ENCODE data around the gene AFF4. TPM values are rescaled to one million over a fixed set of nuclear protein-coding genes. Genes with fewer than 3 reads are reported as not detected.

The AFF4 gene
- total and polyA plus RNA-seq, 9 of the 15 experiments (the other 6 are each of a cell fraction or from before 2014, with no cell fraction given) = 1.7 to 25.8 (median 17.9) TPM

GRCh38 chr5:132840313-132840712, 123.1 kb downstream of the AFF4 start:
- H4K20me1 ChIP-seq (replicated peaks; ENCODE audit: control insufficient read depth, insufficient read depth, low read length) = no peaks in the 10 kb centered on the region
- no peak overlapping the region for H3K27ac ChIP-seq (ENCODE audit: extremely low read depth, low read depth, low read length)
- H3K9me1 ChIP-seq (ENCODE audit: control insufficient read depth, insufficient read depth, low read length) = no peaks in the 10 kb centered on the region
- DNase-seq (ENCODE audit: extremely low read depth in 1 of 4, low spot score in 3 of 4) (no peak), ATAC-seq (peak; percentile 52), FAIRE-seq (no peak)
- no peaks in the 10 kb centered on the region for H3K27me3 ChIP-seq (ENCODE audit: control insufficient read depth in 2 of 2, insufficient read depth in 2 of 2, low read length in 2 of 2)
- ChIA-PET CTCF (ENCODE audit: low intra/inter-chr PET ratio) (no interaction called here), POLR2A (interaction anchor here (1.4 to 1.6 kb wide), 3 partner anchors 9 to 14 kb away, joined by 3 to 8 read pairs (median 4); partner anchors contain the start of gene SHROOM1)
- H3K36me3 ChIP-seq (ENCODE audit: control insufficient read depth, insufficient read depth, low read length) = no peaks in the 10 kb centered on the region
- no peaks in the 10 kb centered on the region for H3K9me3 ChIP-seq (replicated peaks; ENCODE audit: control insufficient read depth, insufficient read depth, low read depth, low read length)
- in situ Hi-C loops (cut with MboI) (no loop called here), intact Hi-C loops (cut with micrococcal nuclease) (no loop called here)
- H3K9ac ChIP-seq (ENCODE audit: insufficient read depth in 1 of 2, low read depth in 2 of 2, low read length in 2 of 2) = no peak overlapping the region
- TF ChIP-seq ZNF134 (CRISPR knock-in tag; conservative IDR thresholded peaks at IDR 0.05) = no peak
- peak; percentile 51; the same call in 1 of the 2 replicates for TF ChIP-seq CTBP1 (IDR thresholded peaks at IDR 0.05; ENCODE audit: borderline replicate concordance)
- H3K4me1 ChIP-seq (replicated peaks in 1 of 2; ENCODE audit: control insufficient read depth in 2 of 2, insufficient read depth in 2 of 2, low read length in 2 of 2) = peaks cover 0 to 19% of the 10 kb centered on the region in 2 experiments; a peak in 3 of 5 replicates
- H3K4me2 ChIP-seq (ENCODE audit: insufficient read depth, low read length) = no peak overlapping the region
- H2AFZ ChIP-seq (ENCODE audit: low read depth, low read length) = peak overlapping the region; percentile 69
- no TSS peak for BruUV-seq (replicated peaks)
- WGBS (ENCODE audit: insufficient coverage, low coverage, missing lambda C conversion rate) = 10% methylated on average over 3 of the region's 3 CpGs
- no peak overlapping the region for H3K4me3 ChIP-seq
- no peaks in the 10 kb centered on the region for H3K79me2 ChIP-seq (ENCODE audit: control insufficient read depth, insufficient read depth, low read length)

- no peaks in the 10 kb centered on the region for H3K27me3 ChIP-seq (ENCODE audit: control insufficient read depth in 2 of 2, insufficient read depth in 2 of 2, low read length in 2 of 2)
- TF ChIP-seq TAL1 (IDR thresholded peaks at IDR 0.05) = no peak
- TF ChIP-seq SPI1 (IDR thresholded peaks at IDR 0.05; ENCODE audit: borderline replicate concordance, low read depth, low read length) = no peak
- no peak for TF ChIP-seq ZNF511 (CRISPR knock-in tag; IDR thresholded peaks at IDR 0.05)
- TF ChIP-seq TGIF2 (CRISPR knock-in tag; IDR thresholded peaks at IDR 0.05) = no peak
- no peak for TF ChIP-seq RBM14 (IDR thresholded peaks at IDR 0.05; ENCODE audit: borderline replicate concordance, insufficient read depth, low read depth, low read length)
- no peak for TF ChIP-seq MCM2 (IDR thresholded peaks at IDR 0.05; ENCODE audit: low read depth)
- no peak for TF ChIP-seq DPF2 (IDR thresholded peaks at IDR 0.05)
- TF ChIP-seq ZNF217 (CRISPR knock-in tag; IDR thresholded peaks at IDR 0.05) = no peak
- no peak for TF ChIP-seq FOXK2 (conservative IDR thresholded peaks at IDR 0.05 in 1 of 2, IDR thresholded peaks at IDR 0.05 in 1 of 2; ENCODE audit: low read depth in 2 of 2)
- ChIA-PET POLR2A (interaction anchor here (0.7 to 1.6 kb wide), 4 partner anchors 9 to 15 kb away, joined by 3 to 8 read pairs (median 4); partner anchors contain the start of gene SHROOM1), CTCF (ENCODE audit: low intra/inter-chr PET ratio) (no interaction called here)
- no peaks in the 10 kb centered on the region for H3K9me3 ChIP-seq (replicated peaks; ENCODE audit: control insufficient read depth, insufficient read depth, low read depth, low read length)
- FAIRE-seq (no peak), ATAC-seq (no peak; the same call in 2 of the 3 replicates), DNase-seq (ENCODE audit: extremely low read depth in 1 of 4, low spot score in 3 of 4) (no peak)
- no peaks in the 10 kb centered on the region for H3K9me1 ChIP-seq (ENCODE audit: control insufficient read depth, insufficient read depth, low read length)
- intact Hi-C loops (cut with micrococcal nuclease) = no loop called here
- H3K36me3 ChIP-seq (ENCODE audit: control insufficient read depth, insufficient read depth, low read length) = no peaks in the 10 kb centered on the region
- H3K79me2 ChIP-seq (ENCODE audit: control insufficient read depth, insufficient read depth, low read length) = no peaks in the 10 kb centered on the region
- H3K27ac ChIP-seq (ENCODE audit: extremely low read depth, low read depth, low read length) = no peak overlapping the region
- no peaks in the 10 kb centered on the region for H4K20me1 ChIP-seq (replicated peaks; ENCODE audit: control insufficient read depth, insufficient read depth, low read length)
- H3K4me3 ChIP-seq = no peak overlapping the region
- H2AFZ ChIP-seq (ENCODE audit: low read depth, low read length) = peak overlapping the region; percentile 69
- in situ Hi-C loops (cut with MboI) = no loop called here
- peaks cover 0 to 19% of the 10 kb centered on the region in 2 experiments; a peak in 3 of 5 replicates for H3K4me1 ChIP-seq (replicated peaks in 1 of 2; ENCODE audit: control insufficient read depth in 2 of 2, insufficient read depth in 2 of 2, low read length in 2 of 2)
- H3K4me2 ChIP-seq (ENCODE audit: insufficient read depth, low read length) = no peak overlapping the region
- 67% methylated on average over 8 of the region's 8 CpGs for WGBS (ENCODE audit: insufficient coverage, low coverage, missing lambda C conversion rate)
- no TSS peak for BruUV-seq (replicated peaks)
- H3K9ac ChIP-seq (ENCODE audit: insufficient read depth in 1 of 2, low read depth in 2 of 2, low read length in 2 of 2) = no peak overlapping the region
These were observed 123.8 kb downstream of the AFF4 start for GRCh38 chr5:132839426-132840301.

Data from K562 (cell line).